CD4-positive, alpha-beta T cell (primary cell): ENCODE results near the gene RAP1GAP2. TPM values are rescaled to one million over a fixed set of nuclear protein-coding genes. Genes with fewer than 3 reads are reported as not detected.

Source experiments
- ATAC-seq: fragments of 200-7000 bp; cut with Tn5 transposase; one replicate; pipeline ENCODE4 v1.10.0; 2022; ENCODE audit warnings: mild to moderate bottlenecking; ENCODE audit not compliant: poor library complexity
- CTCF ChIA-PET: fragments of 350-600 bp; sonication (Branson Sonifier 250); formaldehyde crosslinking; loops from one replicate; lab custom pipeline; 2021; ENCODE audit warnings: antibody characterized with exemption, inconsistent platforms; lab: Charles Lee
- POLR2A ChIA-PET: fragments of 350-600 bp; sonication (Branson Sonifier 250); formaldehyde crosslinking; loops from one replicate; lab custom pipeline; 2021; ENCODE audit warnings: antibody characterized with exemption, inconsistent platforms; lab: Charles Lee
- DNase-seq, 14 experiments: peaks; one replicate each; pipeline ENCODE4 v3.0.0-alpha.2; 2013 to 2020; ENCODE audit warnings: mixed read lengths in 2 of 14
- H3K27ac ChIP-seq, 2 donors: one replicate each; pipeline versions ENCODE4 v1.5.1 to v1.7.0; 2013; ENCODE audit warnings: low read length in 2 of 2, low read depth in 1 of 2, mild to moderate bottlenecking in 1 of 2
- H3K27me3 ChIP-seq, 2 experiments: 1 replicate in 1 of 2; 2 replicates in 1 of 2; pipeline versions ENCODE4 v1.6.1 to v1.7.0; 2013; ENCODE audit warnings: low read length in 2 of 2, control low read depth in 1 of 2, mild to moderate bottlenecking in 1 of 2, moderate library complexity in 1 of 2; ENCODE audit not compliant: insufficient read depth in 2 of 2, control insufficient read depth in 1 of 2
- H3K36me3 ChIP-seq: one replicate; pipeline ENCODE4 v1.6.1; 2013; ENCODE audit warnings: low read length, control low read depth; ENCODE audit not compliant: insufficient read depth
- H3K4me1 ChIP-seq: one replicate; pipeline ENCODE4 v1.6.1; 2013; ENCODE audit warnings: low read length, control low read depth; ENCODE audit not compliant: insufficient read depth
- H3K4me3 ChIP-seq: one replicate; pipeline ENCODE4 v1.5.1; 2013; ENCODE audit warnings: mild to moderate bottlenecking, low read length, moderate library complexity
- H3K9me3 ChIP-seq, 2 experiments: 1 replicate in 1 of 2; 2 replicates in 1 of 2; pipeline versions ENCODE4 v1.6.1 to v1.7.0; 2013; ENCODE audit warnings: low read length in 2 of 2, mild to moderate bottlenecking in 2 of 2, control low read depth in 1 of 2, moderate library complexity in 1 of 2; ENCODE audit not compliant: control insufficient read depth in 1 of 2, insufficient read depth in 1 of 2
- H3K27ac Mint-ChIP-seq: one replicate; pipeline ENCODE4 v1.8.0; 2020; ENCODE audit warnings: mixed read lengths
- H3K27me3 Mint-ChIP-seq: one replicate; pipeline ENCODE4 v1.8.0; 2021; ENCODE audit warnings: mixed read lengths
- H3K36me3 Mint-ChIP-seq: one replicate; pipeline ENCODE4 v1.8.0; 2021; ENCODE audit warnings: low read depth, mixed read lengths
- H3K4me1 Mint-ChIP-seq: one replicate; pipeline ENCODE4 v1.8.0; 2021; ENCODE audit warnings: low read depth, mixed read lengths
- H3K4me3 Mint-ChIP-seq: one replicate; pipeline ENCODE4 v1.8.0; 2020; ENCODE audit warnings: mild to moderate bottlenecking, mixed read lengths
- H3K9me3 Mint-ChIP-seq: one replicate; pipeline ENCODE4 v1.8.0; 2020; ENCODE audit warnings: mixed read lengths
- CTCF ChIP-seq: fragments of 200-600 bp; IDR thresholded peaks from one replicate; pipeline ENCODE4 v1.8.0; 2022; ENCODE audit warnings: antibody characterized with exemption, mild to moderate bottlenecking
- intact Hi-C, 2 experiments: fragments of 100-400 bp; cut with DNase I in 1 of 2; cut with micrococcal nuclease in 1 of 2; formaldehyde crosslinking; loops; one replicate each; pipeline versions ENCODE4 v1.15.1 to v1.9.0; 2023 to 2025; cut with DNase I, micrococcal nuclease
- total RNA-seq, 174 experiments: library from RNA in 2 of 174; stranded (reverse) in 2 of 174; gene quantifications; one replicate each; pipeline ENCODE4 v1.2.3 and lab custom pipeline; 2021 to 2026

RAP1GAP2 gene
- total RNA-seq, 2 experiments from 2014 or later: 46.3 to 49.7 TPM

DNA sequence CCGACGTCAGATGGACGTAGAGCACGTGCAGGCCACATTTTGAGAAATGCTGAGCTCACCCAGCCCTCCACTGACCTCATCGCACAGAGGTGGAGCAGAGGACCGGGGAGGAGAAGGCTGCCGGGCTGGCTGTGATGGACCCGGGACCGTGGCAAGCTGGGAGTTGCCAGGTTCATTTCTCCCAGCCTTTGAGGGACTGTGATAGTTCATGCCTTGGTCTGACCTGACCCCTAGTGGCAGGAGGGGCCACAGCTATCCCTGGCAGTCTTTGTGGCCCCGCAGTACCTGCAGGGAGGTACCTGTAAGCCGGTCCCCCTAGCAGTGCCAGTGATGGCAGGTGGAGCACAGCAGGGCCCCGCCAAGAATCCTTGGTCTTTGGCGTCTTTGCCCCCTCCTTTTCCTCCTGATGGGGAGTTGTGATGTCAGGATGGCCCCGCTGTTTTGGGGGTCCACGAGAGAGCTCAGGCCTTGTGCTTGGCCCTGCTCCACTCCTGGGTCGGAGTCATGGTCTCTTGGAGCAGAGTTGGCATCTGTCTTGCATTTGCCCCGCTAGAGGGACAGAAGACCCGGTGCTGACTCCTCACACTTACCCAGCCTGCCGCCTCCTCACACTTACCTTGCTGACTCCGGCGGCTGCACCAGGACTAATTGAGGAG lies 216.8 kb downstream of the RAP1GAP2 start:
- ChIA-PET CTCF (interaction anchor here (0.7 to 2.3 kb wide), 7 partner anchors 8 to 227 kb away, joined by 3 to 16 read pairs (median 3); no protein-coding TSS in a partner anchor), POLR2A (interaction anchor here (1.0 to 1.2 kb wide), 3 partner anchors 9 to 227 kb away, joined by 3 to 5 read pairs (median 4); no protein-coding TSS in a partner anchor)
- H3K9me3 Mint-ChIP-seq: no peaks in the 10 kb centered on the region
- H3K36me3 Mint-ChIP-seq: peaks cover 63% of the 10 kb centered on the region
- no peak overlapping the region for H3K4me3 Mint-ChIP-seq
- ATAC-seq (peak; percentile 87), DNase-seq (peak; percentile 32 to 69 (median 50))
- Histone ChIP-seq H3K27ac (no peak overlapping the region), H3K4me1 (no peaks in the 10 kb centered on the region), H3K27me3 (no peaks in the 10 kb centered on the region), H3K9me3 (no peaks in the 10 kb centered on the region), H3K36me3 (peaks cover 75% of the 10 kb centered on the region), H3K4me3 (no peak overlapping the region)
- no peaks in the 10 kb centered on the region for H3K4me1 Mint-ChIP-seq
- peak; percentile 69 for TF ChIP-seq CTCF
- no peaks in the 10 kb centered on the region for H3K27me3 Mint-ChIP-seq
- H3K27ac Mint-ChIP-seq: no peak overlapping the region
- intact Hi-C loops: loop anchor here (1.0 to 2.0 kb wide), 5 partner anchors 164 to 227 kb away; no protein-coding TSS in a partner anchor

DNA sequence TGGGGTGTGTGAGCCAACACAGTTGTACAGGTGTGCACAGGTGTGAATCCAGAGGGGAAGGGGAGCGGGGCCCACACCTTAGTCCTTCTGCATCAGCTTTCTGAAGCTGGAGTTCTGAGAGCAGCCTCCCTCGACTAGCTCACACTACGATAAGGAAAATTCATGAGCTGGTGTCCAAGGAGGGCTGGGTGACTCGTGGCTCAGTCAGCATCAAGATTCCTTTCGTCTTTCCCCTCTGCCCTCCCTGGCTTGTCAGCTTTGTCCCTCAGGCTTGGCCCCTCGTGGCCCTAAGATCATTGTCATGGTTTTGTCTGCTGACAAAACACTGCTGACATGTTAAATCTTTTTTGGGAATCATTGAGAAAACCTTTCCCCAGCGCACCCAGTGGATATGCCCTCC lies 219.7 kb downstream of the RAP1GAP2 start:
- Mint-ChIP-seq H3K27me3 (no peaks in the 10 kb centered on the region), H3K27ac (no peak overlapping the region), H3K4me3 (no peak overlapping the region), H3K9me3 (no peaks in the 10 kb centered on the region), H3K36me3 (peaks cover 62% of the 10 kb centered on the region), H3K4me1 (no peaks in the 10 kb centered on the region)
- Histone ChIP-seq H3K27me3 (no peaks in the 10 kb centered on the region), H3K9me3 (peaks cover 0 to 5% of the 10 kb centered on the region in 2 experiments), H3K36me3 (peaks cover 75% of the 10 kb centered on the region), H3K4me1 (no peaks in the 10 kb centered on the region), H3K4me3 (no peak overlapping the region), H3K27ac (no peak overlapping the region)
- intact Hi-C loops: no loop called here
- no peak for ATAC-seq
- CTCF ChIA-PET: no interaction called here
- POLR2A ChIA-PET: no interaction called here
- no peak for TF ChIP-seq CTCF
- no peak for DNase-seq

DNA sequence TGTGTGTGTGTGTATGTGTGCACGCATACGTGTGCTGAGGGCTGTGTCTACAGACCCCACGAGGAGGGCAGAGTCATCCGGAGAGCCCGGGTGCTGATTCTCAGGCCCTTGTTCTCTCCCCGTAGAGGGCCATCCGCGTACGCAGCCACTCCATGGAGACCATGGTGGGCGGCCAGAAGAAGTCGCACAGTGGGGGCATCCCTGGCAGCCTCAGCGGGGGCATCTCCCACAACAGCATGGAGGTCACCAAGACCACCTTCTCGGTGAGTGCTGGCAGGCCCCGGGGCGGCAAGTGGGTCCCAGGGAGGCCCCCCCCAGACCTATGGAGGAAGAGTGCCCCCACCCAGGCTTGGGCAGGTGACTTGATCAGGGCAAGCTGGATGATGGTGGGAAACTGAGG lies 221.7 kb downstream of the RAP1GAP2 start:
- peaks cover 74% of the 10 kb centered on the region for H3K36me3 Mint-ChIP-seq

More for the DNA sequence above, 221.7 kb downstream of the RAP1GAP2 start:
- peaks cover 0 to 10% of the 10 kb centered on the region in 2 experiments for H3K9me3 ChIP-seq
- POLR2A ChIA-PET: no interaction called here
- H3K27ac ChIP-seq: no peak overlapping the region
- H3K27ac Mint-ChIP-seq: no peak overlapping the region
- DNase-seq (no peak), ATAC-seq (no peak)
- intact Hi-C loops: no loop called here
- H3K4me1 ChIP-seq: no peaks in the 10 kb centered on the region
- no peak overlapping the region for H3K4me3 ChIP-seq
- H3K4me1 Mint-ChIP-seq: no peaks in the 10 kb centered on the region
- H3K4me3 Mint-ChIP-seq: no peak overlapping the region
- no peaks in the 10 kb centered on the region for H3K27me3 ChIP-seq
- TF ChIP-seq CTCF: no peak
- H3K36me3 ChIP-seq: peaks cover 83% of the 10 kb centered on the region
- CTCF ChIA-PET: no interaction called here
- H3K9me3 Mint-ChIP-seq: no peaks in the 10 kb centered on the region
- H3K27me3 Mint-ChIP-seq: no peaks in the 10 kb centered on the region
